ENCODE data around the gene NTSR1.

NTSR1 gene

DNA sequence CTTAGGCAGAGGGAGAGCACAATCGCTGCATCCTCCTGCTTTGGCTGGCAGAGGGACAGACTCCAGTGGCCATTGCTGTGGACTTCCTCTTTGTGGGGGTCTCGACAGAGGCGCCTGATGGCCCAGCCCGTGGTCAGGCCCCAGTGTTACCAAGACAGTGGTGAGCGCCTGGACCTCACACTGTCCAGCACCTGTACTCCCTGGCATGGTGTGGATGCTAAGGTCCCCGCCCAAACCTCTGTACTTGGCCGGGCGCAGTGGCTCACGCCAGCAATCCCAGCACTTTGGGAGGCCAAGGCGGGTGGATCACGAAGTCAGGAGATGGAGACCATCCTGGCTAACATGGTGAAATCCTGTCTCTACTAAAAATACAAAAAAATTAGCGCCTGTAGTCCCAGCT, 2.3 kb upstream of the NTSR1 start:
- no peak overlapping the region for H3K9ac ChIP-seq (ENCODE audit: low read length)
- no peaks in the 10 kb centered on the region for H4K20me1 ChIP-seq (ENCODE audit: insufficient read depth, low read length)
- no peak overlapping the region for H3K4me3 ChIP-seq (ENCODE audit: low read length)
- H3K9me3 ChIP-seq (ENCODE audit: insufficient read depth, low read length): no peaks in the 10 kb centered on the region
- no peaks in the 10 kb centered on the region for H3K4me1 ChIP-seq (ENCODE audit: low read length)
- no peaks in the 10 kb centered on the region for H3K36me3 ChIP-seq (replicated peaks; ENCODE audit: low read depth, low read length)
- no peak overlapping the region for H2AFZ ChIP-seq (ENCODE audit: low read depth, low read length)
- TF ChIP-seq, protein P1, sequence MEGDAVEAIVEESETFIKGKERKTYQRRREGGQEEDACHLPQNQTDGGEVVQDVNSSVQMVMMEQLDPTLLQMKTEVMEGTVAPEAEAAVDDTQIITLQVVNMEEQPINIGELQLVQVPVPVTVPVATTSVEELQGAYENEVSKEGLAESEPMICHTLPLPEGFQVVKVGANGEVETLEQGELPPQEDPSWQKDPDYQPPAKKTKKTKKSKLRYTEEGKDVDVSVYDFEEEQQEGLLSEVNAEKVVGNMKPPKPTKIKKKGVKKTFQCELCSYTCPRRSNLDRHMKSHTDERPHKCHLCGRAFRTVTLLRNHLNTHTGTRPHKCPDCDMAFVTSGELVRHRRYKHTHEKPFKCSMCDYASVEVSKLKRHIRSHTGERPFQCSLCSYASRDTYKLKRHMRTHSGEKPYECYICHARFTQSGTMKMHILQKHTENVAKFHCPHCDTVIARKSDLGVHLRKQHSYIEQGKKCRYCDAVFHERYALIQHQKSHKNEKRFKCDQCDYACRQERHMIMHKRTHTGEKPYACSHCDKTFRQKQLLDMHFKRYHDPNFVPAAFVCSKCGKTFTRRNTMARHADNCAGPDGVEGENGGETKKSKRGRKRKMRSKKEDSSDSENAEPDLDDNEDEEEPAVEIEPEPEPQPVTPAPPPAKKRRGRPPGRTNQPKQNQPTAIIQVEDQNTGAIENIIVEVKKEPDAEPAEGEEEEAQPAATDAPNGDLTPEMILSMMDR (IDR thresholded peaks at IDR 0.05; ENCODE audit: low read depth, low read length): no peak
- no peak for TF ChIP-seq EZH2phosphoT487 (IDR thresholded peaks at IDR 0.05; ENCODE audit: low read depth)
- H3K79me2 ChIP-seq (ENCODE audit: low read length): no peaks in the 10 kb centered on the region
- H3K27ac ChIP-seq (ENCODE audit: low read length): no peak overlapping the region
- H3K27me3 ChIP-seq (ENCODE audit: low read depth, low read length): peaks cover 21% of the 10 kb centered on the region
- H3K4me2 ChIP-seq (ENCODE audit: low read length): no peak overlapping the region

DNA sequence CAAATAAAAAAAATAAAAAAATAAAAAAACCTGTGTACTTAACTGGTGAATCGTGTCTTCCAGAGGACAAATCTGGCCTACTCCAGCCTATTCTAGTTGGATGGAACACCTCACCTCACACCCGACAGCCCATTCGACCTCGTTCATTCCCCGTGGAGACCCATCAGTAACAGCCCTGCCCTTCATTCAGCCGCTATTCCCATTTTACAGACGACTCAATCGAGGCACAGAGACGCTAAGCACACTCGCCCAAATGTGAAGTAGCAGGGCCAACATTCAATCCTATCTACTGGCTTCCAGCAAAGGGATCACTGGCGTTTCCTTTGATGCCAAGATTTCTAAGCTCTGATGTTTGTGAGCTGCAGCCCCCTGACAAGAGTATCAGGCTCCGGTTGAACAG, 1.8 kb upstream of the NTSR1 start:
- H3K4me1 ChIP-seq (ENCODE audit: low read length): no peaks in the 10 kb centered on the region
- H3K4me2 ChIP-seq (ENCODE audit: low read length): no peak overlapping the region
- H4K20me1 ChIP-seq (ENCODE audit: insufficient read depth, low read length): no peaks in the 10 kb centered on the region
- H3K9me3 ChIP-seq (ENCODE audit: insufficient read depth, low read length): no peaks in the 10 kb centered on the region
- no peak overlapping the region for H3K9ac ChIP-seq (ENCODE audit: low read length)
- H3K36me3 ChIP-seq (replicated peaks; ENCODE audit: low read depth, low read length): no peaks in the 10 kb centered on the region
- no peaks in the 10 kb centered on the region for H3K79me2 ChIP-seq (ENCODE audit: low read length)
- peaks cover 18% of the 10 kb centered on the region for H3K27me3 ChIP-seq (ENCODE audit: low read depth, low read length)
- no peak overlapping the region for H3K4me3 ChIP-seq (ENCODE audit: low read length)
- TF ChIP-seq, protein P1 (IDR thresholded peaks at IDR 0.05; ENCODE audit: low read depth, low read length): no peak
- no peak for TF ChIP-seq EZH2phosphoT487 (IDR thresholded peaks at IDR 0.05; ENCODE audit: low read depth)
- no peak overlapping the region for H3K27ac ChIP-seq (ENCODE audit: low read length)
- no peak overlapping the region for H2AFZ ChIP-seq (ENCODE audit: low read depth, low read length)

DNA sequence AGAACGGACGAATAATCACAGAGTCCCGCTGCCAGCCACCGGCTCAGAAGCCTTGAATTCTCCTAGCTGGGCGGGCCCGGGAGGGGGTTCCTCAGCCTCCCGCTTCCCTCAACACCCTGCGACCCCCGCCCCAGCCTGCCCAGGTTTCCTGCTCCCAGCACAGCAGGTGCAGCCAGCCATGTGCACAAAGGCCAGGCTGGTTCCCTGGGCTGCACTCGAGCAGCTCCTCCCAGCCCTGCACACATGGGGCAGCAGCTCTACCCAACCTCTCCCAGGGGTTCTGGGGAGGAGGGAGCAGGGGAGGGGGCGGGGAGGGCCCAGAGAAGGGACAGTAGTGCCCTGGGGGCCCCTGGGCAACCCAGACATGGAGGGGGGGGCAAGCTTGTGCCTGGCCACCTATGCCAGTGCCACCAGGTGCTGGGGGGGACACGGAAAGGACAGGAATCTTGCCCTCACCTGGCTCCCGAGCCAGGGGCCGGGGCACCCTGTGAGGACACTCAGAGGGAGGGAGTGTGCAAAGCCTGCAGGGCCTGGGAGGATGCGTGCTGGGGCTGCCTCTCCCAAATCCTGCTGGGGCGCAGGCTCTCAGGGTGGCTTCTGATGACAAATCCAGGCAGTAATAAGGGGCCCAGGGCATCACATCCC, 1.2 kb upstream of the NTSR1 start:
- Histone ChIP-seq H3K36me3 (replicated peaks; ENCODE audit: low read depth, low read length) (no peaks in the 10 kb centered on the region), H3K9me3 (ENCODE audit: insufficient read depth, low read length) (no peaks in the 10 kb centered on the region), H3K4me1 (ENCODE audit: low read length) (no peaks in the 10 kb centered on the region), H3K4me3 (ENCODE audit: low read length) (no peak overlapping the region), H3K27ac (ENCODE audit: low read length) (no peak overlapping the region), H3K27me3 (ENCODE audit: low read depth, low read length) (peaks cover 16% of the 10 kb centered on the region), H3K4me2 (ENCODE audit: low read length) (no peak overlapping the region), H3K9ac (ENCODE audit: low read length) (no peak overlapping the region), H2AFZ (ENCODE audit: low read depth, low read length) (no peak overlapping the region), H4K20me1 (ENCODE audit: insufficient read depth, low read length) (no peaks in the 10 kb centered on the region), H3K79me2 (ENCODE audit: low read length) (no peaks in the 10 kb centered on the region)
- no peak for TF ChIP-seq EZH2phosphoT487 (IDR thresholded peaks at IDR 0.05; ENCODE audit: low read depth)
- TF ChIP-seq, protein P1 (IDR thresholded peaks at IDR 0.05; ENCODE audit: low read depth, low read length): no peak

DNA sequence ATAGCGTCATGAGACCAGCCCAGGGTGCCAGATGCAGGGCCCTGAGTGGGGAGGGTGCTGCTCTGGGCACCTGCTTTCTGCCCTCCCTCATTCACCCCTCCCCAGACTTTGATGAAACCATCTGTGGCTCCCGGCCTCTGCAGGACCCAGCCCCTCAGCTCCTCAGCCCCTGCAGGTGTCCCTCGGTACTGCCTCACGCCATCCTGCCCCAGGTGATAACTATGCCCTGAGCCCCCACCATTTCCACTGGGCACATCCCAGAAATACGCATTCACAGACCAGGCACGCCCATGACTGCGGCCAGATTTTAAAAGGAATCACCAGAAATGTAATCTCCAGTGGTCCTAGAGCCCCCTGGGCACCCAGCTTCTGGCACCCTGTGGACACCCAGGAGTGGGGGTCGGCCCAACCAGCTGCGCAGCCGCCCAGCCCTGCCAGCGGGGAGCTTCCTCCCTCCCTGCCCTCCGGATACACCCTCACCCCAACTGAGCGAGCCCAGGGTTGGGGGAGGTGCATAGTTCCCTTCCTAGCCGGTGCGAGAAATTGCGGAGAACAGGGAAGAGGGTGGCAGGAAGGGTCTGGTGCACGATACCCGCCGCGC, 615 bp upstream of the NTSR1 start:
- H3K4me1 ChIP-seq (ENCODE audit: low read length): no peaks in the 10 kb centered on the region
- no peaks in the 10 kb centered on the region for H3K79me2 ChIP-seq (ENCODE audit: low read length)
- H2AFZ ChIP-seq (ENCODE audit: low read depth, low read length): no peak overlapping the region
- H3K27me3 ChIP-seq (ENCODE audit: low read depth, low read length): peaks cover 10% of the 10 kb centered on the region; the same call in 1 of the 2 replicates
- no peak overlapping the region for H3K4me2 ChIP-seq (ENCODE audit: low read length)
- no peaks in the 10 kb centered on the region for H4K20me1 ChIP-seq (ENCODE audit: insufficient read depth, low read length)
- no peak overlapping the region for H3K4me3 ChIP-seq (ENCODE audit: low read length)
- no peaks in the 10 kb centered on the region for H3K9me3 ChIP-seq (ENCODE audit: insufficient read depth, low read length)
- no peak overlapping the region for H3K27ac ChIP-seq (ENCODE audit: low read length)
- no peak overlapping the region for H3K9ac ChIP-seq (ENCODE audit: low read length)
- TF ChIP-seq, protein P1 (IDR thresholded peaks at IDR 0.05; ENCODE audit: low read depth, low read length): 0 out of 2 replicates have a peak, but pooled peaks have one; percentile 4
- no peak for TF ChIP-seq EZH2phosphoT487 (IDR thresholded peaks at IDR 0.05; ENCODE audit: low read depth)
- H3K36me3 ChIP-seq (replicated peaks; ENCODE audit: low read depth, low read length): no peaks in the 10 kb centered on the region

Data from OCI-LY3 (cell line).